GM23338 (cell line): ENCODE data around the gene ELF5. TPM values are rescaled to one million over a fixed set of nuclear protein-coding genes. Genes with fewer than 3 reads are reported as not detected.

ENCODE experiments used
- ATAC-seq: fragments of 200-7000 bp; cut with Tn5 transposase; 3 replicates; pipeline ENCODE4 v1.9.1; 2020
- DNase-seq: peaks from one replicate; pipeline ENCODE4 v3.0.0-alpha.2; 2015; ENCODE audit warnings: low spot score
- H2AFZ ChIP-seq: fragments of 200-600 bp; sonication (generic); 2 replicates; pipeline ENCODE4 v1.8.0; 2016; ENCODE audit warnings: antibody characterized with exemption, mild to moderate bottlenecking, moderate library complexity
- H3F3A ChIP-seq: fragments of 200-600 bp; sonication (generic); replicated peaks from 2 replicates; pipeline ENCODE4 v1.8.0; 2017; ENCODE audit warnings: antibody characterized with exemption, mixed run types, low read depth
- H3K27ac ChIP-seq: fragments of 200-600 bp; sonication (generic); 2 replicates; pipeline ENCODE4 v1.6.1; 2016; ENCODE audit warnings: low read depth
- H3K27me3 ChIP-seq: fragments of 200-600 bp; sonication (generic); 2 replicates; pipeline ENCODE4 v1.8.0; 2016; ENCODE audit warnings: mild to moderate bottlenecking, mixed run types, moderate library complexity; ENCODE audit not compliant: insufficient read depth
- H3K36me3 ChIP-seq: fragments of 200-600 bp; sonication (generic); 2 replicates; pipeline ENCODE4 v1.8.0; 2016; ENCODE audit warnings: mild to moderate bottlenecking; ENCODE audit not compliant: insufficient read depth
- H3K4me1 ChIP-seq: fragments of 200-600 bp; sonication (generic); 2 replicates; pipeline ENCODE4 v1.8.0; 2016; ENCODE audit warnings: mild to moderate bottlenecking, moderate library complexity; ENCODE audit not compliant: insufficient read depth
- H3K4me2 ChIP-seq: fragments of 200-600 bp; sonication (generic); 2 replicates; pipeline ENCODE4 v1.7.1; 2017; ENCODE audit warnings: mixed run types
- H3K4me3 ChIP-seq: fragments of 200-600 bp; sonication (generic); 2 replicates; pipeline ENCODE4 v1.6.1; 2016; ENCODE audit warnings: mixed run types
- H3K79me2 ChIP-seq: fragments of 200-600 bp; sonication (generic); replicated peaks from 2 replicates; pipeline ENCODE4 v1.8.0; 2017; ENCODE audit warnings: mild to moderate bottlenecking; ENCODE audit not compliant: insufficient read depth
- H3K9me2 ChIP-seq: fragments of 200-600 bp; sonication (generic); 2 replicates; pipeline ENCODE4 v1.8.0; 2017; ENCODE audit not compliant: insufficient read depth
- H4K20me1 ChIP-seq: fragments of 200-600 bp; sonication (generic); replicated peaks from 2 replicates; pipeline ENCODE4 v1.8.0; 2017; ENCODE audit warnings: mild to moderate bottlenecking; ENCODE audit not compliant: insufficient read depth
- H3K27ac Mint-ChIP-seq: 2 replicates; pipeline ENCODE4 v1.8.0; 2020; ENCODE audit warnings: inconsistent platforms, mild to moderate bottlenecking, moderate library complexity, mixed read lengths
- H3K27me3 Mint-ChIP-seq: 3 replicates; pipeline ENCODE4 v1.8.0; 2022; ENCODE audit warnings: low read depth, mild to moderate bottlenecking, moderate library complexity, mixed read lengths, inconsistent platforms; ENCODE audit not compliant: insufficient read depth, poor library complexity
- H3K36me3 Mint-ChIP-seq: 3 replicates; pipeline ENCODE4 v1.8.0; 2021; ENCODE audit warnings: low read depth, mild to moderate bottlenecking, inconsistent platforms, moderate library complexity, mixed read lengths
- H3K4me1 Mint-ChIP-seq: 3 replicates; pipeline ENCODE4 v1.8.0; 2020; ENCODE audit warnings: mild to moderate bottlenecking, inconsistent platforms, mixed read lengths
- H3K4me3 Mint-ChIP-seq: 3 replicates; pipeline ENCODE4 v1.8.0; 2021; ENCODE audit warnings: moderate library complexity, mild to moderate bottlenecking, inconsistent platforms, mixed read lengths
- H3K9me3 Mint-ChIP-seq: 3 replicates; pipeline ENCODE4 v1.8.0; 2020; ENCODE audit warnings: moderate library complexity, mild to moderate bottlenecking, inconsistent platforms, mixed read lengths
- CREB1 ChIP-seq: fragments of 250-450 bp; sonication (Bioruptor Pico); IDR thresholded peaks from 2 replicates; pipeline ENCODE4 v1.5.0; 2020; ENCODE audit warnings: low read depth, mild to moderate bottlenecking, moderate library complexity
- ETS1 ChIP-seq: IDR thresholded peaks from 2 replicates; pipeline ENCODE4 v1.6.1; 2016; ENCODE audit warnings: antibody characterized with exemption
- EZH2 ChIP-seq: fragments of 200-600 bp; sonication (generic); IDR thresholded peaks from one replicate; pipeline ENCODE4 v1.8.0; 2017; ENCODE audit warnings: antibody characterized with exemption, mild to moderate bottlenecking, low read depth; ENCODE audit not compliant: unreplicated experiment
- EZH2phosphoT487 ChIP-seq: fragments of 200-600 bp; sonication (generic); IDR thresholded peaks from one replicate; pipeline ENCODE4 v1.8.1; 2018; ENCODE audit warnings: antibody characterized with exemption; ENCODE audit not compliant: unreplicated experiment
- JUNB ChIP-seq: IDR thresholded peaks from one replicate; pipeline ENCODE4 v1.6.1; 2016; ENCODE audit warnings: antibody characterized with exemption; ENCODE audit not compliant: unreplicated experiment
- NANOG ChIP-seq: IDR thresholded peaks from 2 replicates; pipeline ENCODE4 v1.6.1; 2016; ENCODE audit warnings: antibody characterized with exemption, borderline replicate concordance
- POLR2AphosphoS5 ChIP-seq: IDR thresholded peaks from 2 replicates; pipeline ENCODE4 v1.6.1; 2016; ENCODE audit warnings: antibody characterized with exemption, low read depth
- REST ChIP-seq: IDR thresholded peaks from one replicate; pipeline ENCODE4 v1.6.1; 2018; ENCODE audit warnings: antibody characterized with exemption; ENCODE audit not compliant: unreplicated experiment
- STAT1 ChIP-seq: IDR thresholded peaks from one replicate; pipeline ENCODE4 v1.6.1; 2016; ENCODE audit warnings: antibody characterized with exemption; ENCODE audit not compliant: unreplicated experiment
- ZNF114 ChIP-seq: fragments of 250-450 bp; sonication (Bioruptor Pico); IDR thresholded peaks from 2 replicates; pipeline ENCODE4 v1.5.0; 2020; ENCODE audit warnings: mild to moderate bottlenecking, moderate library complexity
- ZNF331 ChIP-seq: fragments of 250-450 bp; sonication (Bioruptor Pico); IDR thresholded peaks from 2 replicates; pipeline ENCODE4 v1.5.0; 2020; ENCODE audit warnings: low read depth, mild to moderate bottlenecking, moderate library complexity
- ZNF462 ChIP-seq: fragments of 250-450 bp; sonication (Bioruptor Pico); IDR thresholded peaks from 2 replicates; pipeline ENCODE4 v1.5.0; 2020; ENCODE audit warnings: mild to moderate bottlenecking, moderate library complexity
- polyA plus RNA-seq: library from polyadenylated mRNA; unstranded; fragments of >200 nt; fragmentation: Nextera tagmentation; extraction: Ambion mirVana; gene quantifications from 2 replicates; pipeline ENCODE4 v1.2.1, GENCODE V29; 2016
- total RNA-seq: library from RNA; depleted of rRNA; stranded (reverse); fragments of >200 nt; shearing (Covaris generic); gene quantifications from 2 replicates; pipeline ENCODE4 v1.2.3, GENCODE V29; 2014

Gene ELF5
- total and polyA plus RNA-seq, 2 experiments from 2014 or later, result not detected

- Histone ChIP-seq H3K9me2 (peaks cover 9% of the 10 kb centered on the region; the same call in 1 of the 2 replicates), H3K4me3 (no peak overlapping the region), H2AFZ (no peak overlapping the region), H3K4me2 (no peak overlapping the region), H3K4me1 (no peaks in the 10 kb centered on the region), H3K36me3 (no peaks in the 10 kb centered on the region), H3K27me3 (no peaks in the 10 kb centered on the region), H3K27ac (no peak overlapping the region), H3K79me2 (no peaks in the 10 kb centered on the region), H3F3A (no peaks in the 10 kb centered on the region), H4K20me1 (no peaks in the 10 kb centered on the region)
- DNase-seq (no peak), ATAC-seq (no peak)
- Mint-ChIP-seq H3K4me1 (no peaks in the 10 kb centered on the region), H3K27ac (no peak overlapping the region), H3K27me3 (peaks cover 3% of the 10 kb centered on the region), H3K36me3 (no peaks in the 10 kb centered on the region), H3K4me3 (no peak overlapping the region), H3K9me3 (peaks cover 4% of the 10 kb centered on the region)
- no peak for TF ChIP-seq EZH2
- TF ChIP-seq ETS1, result no peak
- no peak for TF ChIP-seq ZNF331 (CRISPR knock-in tag)
- TF ChIP-seq STAT1, result no peak
- TF ChIP-seq REST, result no peak
- TF ChIP-seq ZNF462 (CRISPR knock-in tag), result no peak
- TF ChIP-seq POLR2AphosphoS5, result no peak
- no peak for TF ChIP-seq CREB1 (CRISPR knock-in tag)
- TF ChIP-seq JUNB, result no peak
- TF ChIP-seq EZH2phosphoT487, result no peak
- TF ChIP-seq ZNF114 (CRISPR knock-in tag), result no peak
- TF ChIP-seq NANOG, result no peak
Observed at GRCh38 chr11:34537636-34538035, 24.0 kb upstream of the ELF5 start.
